Measurements from ENCODE around the gene PLTP.
A peak's percentile ranks its signal among the peaks of the same experiment; 100 is the strongest.
"Not testable (repeated sequence)": the region's sequence is repeated elsewhere in the genome, so short reads cannot be mapped to it uniquely, and the experiment has no call there.

Gene PLTP

DNA sequence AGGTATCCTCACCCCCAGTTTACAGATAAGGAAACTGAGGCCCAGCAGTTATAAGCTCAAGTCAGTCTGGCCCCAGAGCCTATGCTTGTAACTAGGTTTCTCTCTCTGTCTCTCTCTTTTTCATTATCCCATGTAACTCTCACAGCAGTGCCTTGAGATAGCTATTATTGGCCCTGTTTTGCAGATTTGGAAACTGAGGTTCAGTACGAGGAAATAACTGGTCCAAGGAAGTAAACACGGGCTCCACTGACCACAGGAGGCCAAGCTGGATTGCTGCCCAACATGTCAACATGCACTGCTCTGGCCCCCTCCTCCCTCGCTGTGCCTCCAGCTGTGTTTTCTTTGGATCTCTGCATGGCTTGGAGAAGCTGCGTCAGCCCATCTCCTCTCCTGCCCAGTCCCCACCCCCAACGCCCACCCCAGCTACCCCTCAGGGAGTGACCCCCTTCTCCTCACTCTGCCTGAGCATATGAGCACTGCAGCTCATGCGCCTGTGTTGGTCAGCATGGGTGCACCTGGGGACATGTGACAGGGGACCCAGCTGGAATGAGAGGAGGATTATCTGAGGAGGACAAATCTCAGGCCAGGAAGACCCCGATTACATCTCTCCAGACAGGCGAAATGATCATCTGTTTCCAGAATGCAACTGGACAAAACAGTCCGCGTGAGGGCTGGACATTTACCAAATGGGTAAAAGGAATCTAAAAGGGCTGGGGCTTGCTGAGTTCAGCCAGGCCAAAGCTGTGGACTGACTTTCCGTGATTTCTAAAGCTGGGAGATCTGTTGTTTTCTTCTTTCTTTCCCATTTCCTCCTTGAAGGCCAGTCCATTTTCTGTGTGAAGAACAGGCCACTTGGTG lies 7.8 kb upstream of the PLTP start:
- no peak for DNase-seq

DNA sequence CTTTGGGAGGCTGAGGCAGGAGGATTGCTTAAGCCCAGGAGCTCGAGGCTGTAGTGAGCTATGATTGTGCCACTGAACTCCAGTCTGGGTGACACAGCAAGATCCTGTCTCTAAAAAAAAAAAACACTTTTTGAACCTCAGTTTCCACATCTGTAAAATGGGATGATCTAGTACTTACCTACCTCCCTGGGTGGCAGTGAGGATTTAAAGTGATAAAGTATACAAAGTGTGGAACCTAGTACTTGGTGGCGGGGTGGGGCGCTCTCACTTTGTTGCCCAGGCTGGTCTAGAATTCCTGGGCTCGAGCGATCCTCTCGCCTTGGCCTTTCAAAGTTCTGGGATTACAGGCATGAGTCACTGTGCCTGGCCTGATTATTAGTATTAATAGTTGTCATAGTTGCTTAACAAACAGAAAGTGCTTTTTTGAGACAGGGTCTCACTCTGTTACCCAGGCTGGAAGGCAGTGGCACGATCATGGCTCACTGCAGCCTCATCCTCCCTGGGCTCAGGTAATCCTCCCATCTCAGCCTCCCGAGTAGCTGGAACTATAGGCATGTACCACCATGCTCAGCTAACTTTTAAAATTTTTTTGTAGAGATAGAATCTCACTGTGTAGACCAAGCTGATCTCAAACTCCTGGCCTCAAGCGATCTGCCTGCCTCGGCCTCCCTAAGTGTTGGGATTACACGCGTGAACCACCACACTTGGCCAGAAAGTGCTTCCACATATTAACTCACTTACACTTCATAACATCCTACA lies 7.0 kb upstream of the PLTP start:
- DNase-seq = no peak

DNA sequence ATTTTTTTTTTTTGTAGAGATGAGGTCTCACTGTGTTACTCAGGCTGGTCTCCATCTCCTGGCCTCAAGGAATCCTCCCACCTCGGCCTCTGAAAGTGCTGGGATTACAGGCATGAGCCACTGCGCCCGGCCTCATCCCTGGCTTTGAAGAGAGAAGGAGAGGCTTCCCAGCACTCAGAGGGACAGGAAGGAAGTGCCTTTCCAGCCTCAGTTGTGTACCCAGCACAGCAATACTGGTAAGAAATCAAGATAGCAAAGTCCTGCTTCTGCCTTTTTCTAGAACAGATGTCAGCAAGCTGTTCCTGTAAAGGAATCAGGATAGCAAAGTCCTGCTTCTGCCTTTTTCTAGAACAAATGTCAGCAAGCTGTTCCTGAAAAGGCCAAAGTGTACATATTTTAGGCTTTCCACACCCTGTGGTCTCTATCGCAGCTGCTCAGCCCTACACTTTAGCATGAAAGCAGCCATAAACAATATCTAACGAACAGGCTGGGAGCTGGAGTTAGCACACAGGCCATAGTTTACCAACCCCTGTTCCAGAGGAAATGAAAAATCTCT lies 6.3 kb upstream of the PLTP start:
- DNase-seq = no peak

DNA sequence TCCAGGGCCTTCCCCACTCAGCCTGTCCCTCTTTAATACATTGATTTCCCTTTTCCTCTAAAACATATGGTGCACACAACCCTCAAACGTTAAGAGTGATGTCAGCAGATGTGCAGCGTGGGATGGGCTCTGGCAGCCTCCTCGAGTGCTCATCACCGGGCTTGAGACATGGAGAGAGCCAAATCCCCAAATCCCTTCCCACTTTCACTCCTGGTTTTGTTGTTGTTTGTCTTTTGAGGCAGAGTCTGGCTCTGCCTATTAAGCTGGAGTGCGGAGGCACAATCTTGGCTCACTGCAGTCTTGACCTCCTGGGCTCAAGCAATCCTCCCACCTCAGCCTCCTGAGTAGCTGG lies 5.8 kb upstream of the PLTP start:
- no peak for DNase-seq

DNA sequence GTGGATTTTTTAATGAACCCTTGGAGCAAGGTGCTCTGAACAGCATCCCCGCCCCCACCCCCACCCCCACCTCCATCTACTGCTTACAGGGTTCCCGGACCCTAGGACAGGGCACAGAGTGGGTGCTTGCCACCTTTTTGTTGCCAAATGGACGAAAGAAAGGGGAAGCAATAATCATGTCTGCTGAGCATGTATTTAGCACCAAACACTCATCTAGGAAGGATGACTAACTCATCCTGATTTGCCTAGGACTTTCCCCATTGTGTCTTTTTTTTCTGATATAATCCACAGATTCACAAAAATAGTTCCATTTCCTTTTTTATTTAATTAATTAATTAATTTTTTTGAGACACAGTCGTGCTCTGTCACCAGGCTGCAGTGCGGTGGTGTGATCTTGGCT lies 1.2 kb upstream of the PLTP start:
- no peak for DNase-seq

DNA sequence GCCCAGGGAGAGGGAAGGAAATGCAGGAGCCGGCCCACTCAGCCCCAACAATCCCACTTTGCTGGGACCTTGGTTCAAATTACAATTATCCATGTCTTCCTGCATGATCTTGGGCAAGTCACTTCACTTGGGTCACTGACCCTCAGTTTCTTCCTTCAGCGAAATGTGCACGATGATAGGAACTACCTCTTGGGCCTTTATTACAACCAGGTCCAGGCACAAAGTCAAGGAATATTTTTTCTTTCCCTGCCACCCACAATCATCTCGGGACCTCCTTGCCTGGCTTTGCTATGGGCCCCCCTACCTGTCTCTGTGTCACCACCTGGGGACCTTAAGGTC lies 358 bp upstream of the PLTP start:
- no peak for DNase-seq

DNA sequence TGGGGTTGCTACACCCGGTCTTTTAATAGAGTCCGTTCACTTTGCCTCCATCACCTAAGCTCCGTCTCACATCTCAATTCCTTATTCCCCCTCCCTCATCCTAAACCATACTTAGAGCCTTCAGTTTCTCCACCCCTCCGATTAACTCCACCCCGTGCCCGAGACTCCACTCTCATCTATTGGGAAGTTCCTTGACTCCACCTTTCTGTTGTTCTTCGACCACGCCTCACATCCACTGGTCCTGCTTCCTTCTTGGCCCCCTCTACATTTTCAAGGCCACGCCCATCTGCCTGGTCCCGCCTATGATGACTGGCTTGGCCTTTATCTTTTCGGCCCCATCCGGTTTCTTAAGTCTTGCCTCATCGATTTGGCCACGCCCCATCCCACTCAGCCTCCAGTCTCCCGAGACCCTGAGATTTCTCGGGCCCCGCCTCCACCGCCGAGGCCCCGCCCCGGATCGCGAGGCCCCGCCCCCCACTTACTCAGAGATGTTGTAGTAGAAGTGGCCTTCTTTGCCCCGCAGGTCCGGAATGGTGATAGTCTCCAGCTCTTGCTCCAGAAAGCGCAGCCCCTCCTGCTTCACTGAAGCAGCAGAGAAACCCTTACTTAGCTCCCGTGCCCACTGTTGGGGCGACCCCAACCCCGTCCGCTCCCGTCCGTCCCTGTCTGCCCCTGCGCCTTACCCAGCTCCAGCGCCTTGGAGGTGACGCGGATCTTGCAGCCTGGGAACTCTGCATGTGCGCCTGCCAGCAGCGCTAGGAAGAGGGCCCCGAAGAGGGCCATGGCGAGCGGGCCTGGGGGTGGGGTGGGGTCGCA lies 1.1 kb downstream of the PLTP start:
- DNase-seq = peak; percentile 99

DNA sequence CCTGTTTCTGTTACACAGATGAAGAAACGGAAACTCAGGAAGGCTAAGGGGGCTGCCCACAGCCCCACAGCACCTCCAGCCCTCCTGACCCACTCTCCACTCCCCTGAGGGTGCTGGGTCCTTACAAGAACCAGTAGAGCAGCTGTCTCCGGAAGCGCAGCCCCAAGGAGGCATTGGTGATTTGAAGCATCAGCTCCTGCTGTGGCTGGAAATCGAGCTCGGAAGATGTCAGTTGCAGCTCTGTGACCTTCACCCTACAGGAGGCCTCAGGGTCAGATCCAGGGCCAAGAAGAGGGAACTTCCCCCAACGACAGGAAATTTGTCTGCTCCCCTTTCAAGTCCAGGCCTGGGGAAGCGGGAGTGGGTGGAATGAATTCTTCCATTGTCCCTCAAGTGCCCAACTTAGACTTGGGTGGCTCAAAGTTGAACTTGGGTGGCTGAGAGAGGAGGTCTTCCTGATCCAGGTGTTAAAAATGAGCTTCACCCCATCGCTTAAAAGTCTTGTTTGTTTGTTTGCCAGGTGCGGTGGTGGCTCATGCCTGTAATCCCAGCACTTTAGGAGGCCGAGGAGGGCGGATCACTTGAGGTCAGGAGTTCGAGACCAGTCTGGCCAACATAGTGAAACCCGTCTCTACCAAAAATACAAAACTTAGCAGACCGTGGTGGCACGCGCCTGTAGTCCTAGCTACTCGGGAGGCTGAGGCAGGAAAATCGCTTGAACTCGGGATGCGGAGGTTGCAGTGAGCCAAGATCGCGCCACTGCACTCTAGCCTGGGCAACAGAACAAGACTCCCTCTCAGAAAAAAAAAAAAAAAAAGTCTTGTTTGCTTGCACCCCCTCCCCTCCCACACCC lies 1.9 kb downstream of the PLTP start:
- no peak for DNase-seq

DNA sequence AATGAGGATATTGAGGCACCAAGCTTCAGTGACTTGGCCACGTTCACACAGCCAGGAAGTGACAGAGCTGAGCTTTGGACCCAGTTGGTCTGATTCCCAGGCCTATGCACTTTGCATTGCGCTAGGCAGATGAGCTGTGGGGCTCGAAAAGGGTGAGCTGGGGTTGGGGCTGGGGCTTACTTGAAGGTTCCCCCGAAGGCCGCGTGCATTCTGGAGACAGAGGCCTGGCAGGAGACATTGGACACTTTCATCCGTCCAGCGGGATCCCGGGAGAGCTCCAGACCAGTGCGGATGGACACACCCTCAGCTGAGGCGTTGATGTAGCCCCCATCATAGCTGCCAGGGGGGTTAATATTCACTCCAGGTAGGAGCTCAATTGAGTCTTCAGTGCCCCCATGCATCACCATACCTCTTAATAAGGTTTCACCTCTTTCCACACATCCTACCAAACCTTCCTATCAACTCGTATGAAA lies 2.6 kb downstream of the PLTP start:
- no peak for DNase-seq

DNA sequence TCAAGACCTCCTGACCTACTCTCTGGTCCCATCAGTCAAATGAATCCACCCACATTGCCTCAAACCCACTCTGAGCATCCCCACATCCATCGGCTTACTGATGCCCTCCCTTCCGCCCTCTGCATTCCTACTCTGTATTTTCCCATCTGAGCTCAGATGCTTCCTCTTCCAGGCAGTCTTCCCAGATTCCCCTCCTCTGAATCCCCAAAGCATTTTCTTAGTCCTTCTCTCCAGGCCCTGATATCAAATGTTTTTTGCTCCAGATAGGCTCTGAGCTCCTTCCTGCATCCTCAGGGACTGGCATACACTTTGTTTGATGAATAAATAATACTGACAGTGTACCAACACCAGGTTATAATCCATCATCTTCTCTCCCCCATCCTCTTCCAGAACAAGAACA lies 3.9 kb downstream of the PLTP start:
- no peak for DNase-seq

DNA sequence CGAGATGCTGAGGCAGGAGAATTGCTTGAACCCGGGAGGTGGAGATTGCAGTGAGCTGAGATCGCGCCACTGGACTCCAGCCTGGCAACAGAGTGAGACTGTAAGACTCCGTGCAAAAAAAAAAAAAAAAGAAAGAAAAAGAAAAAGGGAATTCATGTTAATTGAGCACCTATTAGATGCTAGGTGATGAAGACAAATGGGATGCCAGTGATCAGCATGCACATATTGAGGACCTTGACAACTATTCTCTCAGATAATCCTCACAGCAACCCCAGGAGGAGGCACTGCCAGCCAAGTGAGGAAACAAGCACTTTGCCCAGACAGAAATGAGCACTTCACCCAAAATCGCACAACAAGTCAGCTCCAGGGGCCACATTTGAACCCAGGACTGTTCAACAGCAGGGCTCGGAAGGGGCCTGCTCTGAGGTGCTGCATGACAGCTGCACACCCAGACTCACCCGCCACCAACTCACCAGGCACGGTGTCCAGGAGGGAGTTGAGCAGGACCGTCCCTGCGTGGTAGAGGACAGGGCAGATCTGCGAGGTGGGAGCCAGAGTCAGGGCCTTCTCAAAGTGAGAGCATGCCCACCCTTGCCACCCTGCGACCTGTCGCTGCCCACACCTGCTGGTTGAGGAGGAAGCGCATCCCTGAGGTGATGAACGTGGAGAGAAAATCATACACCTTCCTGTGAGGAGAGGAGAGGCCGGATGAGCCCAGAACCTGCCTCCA lies 4.6 kb downstream of the PLTP start:
- no peak for DNase-seq

DNA sequence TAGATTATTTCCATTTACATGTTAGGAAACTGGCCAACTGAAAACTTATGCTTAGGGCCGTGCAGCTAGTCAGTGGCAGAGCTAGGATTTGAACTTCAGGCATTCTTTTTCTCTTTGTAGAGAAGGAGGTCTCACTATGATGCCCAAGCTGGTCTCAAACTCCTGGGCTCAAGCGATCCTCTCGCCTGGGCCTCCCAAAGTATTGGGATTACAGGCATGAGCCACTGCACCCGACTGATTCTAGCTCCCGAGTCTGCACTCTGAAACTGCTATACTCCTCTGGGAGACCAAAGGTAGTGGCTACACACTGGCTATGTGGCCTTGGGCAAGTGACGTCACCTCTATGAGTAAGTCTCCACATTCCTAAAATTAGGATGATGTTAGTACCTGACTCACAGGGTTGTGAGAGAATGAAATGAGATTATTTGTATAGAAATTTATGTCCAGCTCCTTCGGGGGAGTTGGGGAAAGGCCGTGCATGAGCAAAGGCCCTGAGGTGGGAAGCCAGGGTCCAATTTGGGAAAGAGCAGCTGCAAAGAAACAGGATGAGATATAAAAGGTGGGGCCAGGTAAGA lies 6.4 kb downstream of the PLTP start:
- DNase-seq = no peak

DNA sequence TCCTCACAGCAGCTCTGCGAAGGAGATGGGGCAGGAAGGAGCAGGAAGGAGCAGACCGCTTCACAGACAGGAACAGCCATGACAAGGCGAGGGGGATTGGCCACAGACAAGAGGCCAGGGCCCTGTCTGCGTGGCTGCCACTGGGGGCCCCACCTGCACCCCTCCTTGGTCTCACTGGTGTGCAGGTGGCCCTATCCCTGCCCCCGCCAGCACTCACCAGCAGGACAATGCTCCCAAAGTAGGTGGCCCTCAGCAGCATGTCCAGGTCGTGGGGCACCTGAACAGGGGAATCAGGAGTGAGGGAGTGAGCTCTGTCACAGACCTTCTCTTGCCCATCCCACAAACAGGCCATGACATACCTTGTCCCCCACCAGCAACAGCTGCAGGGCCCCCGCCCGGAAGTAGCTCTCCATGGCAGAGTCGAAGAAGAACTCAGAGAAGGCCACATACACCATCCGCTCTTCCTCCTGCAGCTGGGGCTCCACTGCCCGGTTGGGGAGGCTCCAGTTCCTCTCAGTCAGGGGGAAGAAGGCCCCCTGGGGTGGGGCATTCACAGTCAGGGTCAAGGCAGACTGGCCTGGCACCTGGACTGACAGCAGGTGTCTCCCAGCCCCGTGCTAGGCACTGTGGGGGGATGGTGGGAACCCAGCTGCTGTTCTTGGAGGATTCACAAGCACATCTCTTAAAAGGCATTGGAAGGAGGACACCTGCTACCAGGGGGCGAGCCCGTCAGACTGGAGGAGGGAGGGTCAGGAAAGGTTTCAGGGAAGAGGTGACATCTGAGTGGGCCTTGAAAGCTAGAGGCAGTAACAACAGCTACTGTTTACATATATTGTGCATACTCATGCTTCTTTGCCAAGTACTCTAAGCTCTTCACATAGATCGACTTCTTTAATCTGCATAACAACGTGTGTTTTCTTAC lies 7.1 kb downstream of the PLTP start:
- no peak for DNase-seq

DNA sequence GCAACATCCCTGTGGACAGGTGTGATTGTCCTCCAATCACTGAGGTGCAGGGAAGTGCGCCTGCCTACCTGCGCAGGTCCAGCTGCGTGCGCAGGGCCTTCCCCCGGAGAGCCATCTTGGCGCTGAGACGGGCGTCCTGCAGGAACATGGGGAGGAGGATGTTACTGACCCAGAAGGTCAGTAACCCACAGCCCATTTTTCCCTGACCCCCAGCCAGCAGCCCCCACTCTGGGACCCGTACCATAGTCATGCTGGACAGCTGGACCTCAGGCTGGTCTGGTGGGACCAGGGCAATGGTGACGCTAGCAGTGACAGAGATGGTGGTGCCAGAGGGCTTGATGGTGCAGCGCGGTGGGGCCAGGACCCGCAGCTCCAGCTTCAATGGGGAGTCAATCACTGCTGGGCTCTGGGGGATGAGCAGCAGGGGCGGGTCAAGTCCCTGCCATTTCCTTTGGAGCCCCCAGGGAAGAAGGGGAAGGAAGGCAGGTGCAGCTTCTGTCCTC lies 9.7 kb downstream of the PLTP start:
- no peak for DNase-seq

DNA sequence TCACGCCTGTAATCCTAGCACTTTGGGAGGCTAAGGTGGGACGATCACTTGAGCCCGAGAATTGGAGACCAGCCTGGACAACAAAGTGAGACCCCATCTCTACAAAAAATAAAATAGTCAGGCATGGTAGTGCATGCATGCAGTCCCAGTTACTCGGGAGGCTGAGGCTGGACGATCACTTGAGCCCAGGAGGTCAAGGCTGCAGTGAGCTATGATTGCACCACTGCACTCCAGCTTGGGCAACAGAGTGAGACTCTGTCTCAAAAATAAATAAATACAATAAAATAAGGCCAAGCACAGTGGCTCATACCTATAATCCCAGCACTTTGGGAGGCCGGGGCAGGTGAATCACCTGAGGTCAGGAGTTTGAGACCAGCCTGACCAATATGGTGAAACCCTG lies 10.6 kb downstream of the PLTP start:
- DNase-seq = not testable (repeated sequence)

DNA sequence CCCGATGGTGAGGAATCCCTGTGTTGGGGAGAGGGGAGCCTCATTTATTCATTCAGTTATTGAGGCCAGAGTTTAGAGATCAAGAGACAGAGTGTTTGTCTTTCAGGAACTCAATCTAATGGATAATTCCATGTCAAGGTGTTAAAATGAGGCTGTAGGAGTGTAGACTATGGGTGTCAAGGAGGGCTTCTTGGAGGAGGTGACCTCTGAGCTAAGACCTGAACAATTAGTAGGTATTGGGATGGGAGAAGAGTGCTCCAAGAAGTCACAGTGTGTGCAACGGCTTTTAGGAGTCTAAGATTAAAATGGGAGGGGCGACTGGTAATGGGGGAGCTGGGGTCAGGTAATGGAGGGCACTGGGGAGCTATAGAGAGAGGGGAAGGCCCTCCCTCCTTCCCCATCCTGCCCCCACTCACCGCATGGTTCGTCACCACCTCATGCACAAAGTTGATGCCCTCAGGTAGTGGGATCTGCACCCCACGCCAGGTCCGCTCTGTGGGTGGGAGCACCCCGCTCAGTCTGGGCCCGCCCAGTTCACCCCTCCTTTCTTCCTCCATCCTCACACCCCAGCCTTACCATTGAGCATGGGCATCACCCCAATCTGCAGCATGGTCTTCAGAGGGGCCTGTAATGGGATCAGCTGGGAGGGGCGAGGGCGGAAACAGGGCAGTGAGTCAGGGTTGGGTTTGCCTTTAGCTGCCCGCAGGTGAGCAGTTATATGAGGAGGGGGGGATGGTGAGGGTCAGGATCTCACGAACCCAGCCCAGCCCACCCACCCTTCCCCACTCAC lies 12.7 kb downstream of the PLTP start:
- DNase-seq = no peak

DNA sequence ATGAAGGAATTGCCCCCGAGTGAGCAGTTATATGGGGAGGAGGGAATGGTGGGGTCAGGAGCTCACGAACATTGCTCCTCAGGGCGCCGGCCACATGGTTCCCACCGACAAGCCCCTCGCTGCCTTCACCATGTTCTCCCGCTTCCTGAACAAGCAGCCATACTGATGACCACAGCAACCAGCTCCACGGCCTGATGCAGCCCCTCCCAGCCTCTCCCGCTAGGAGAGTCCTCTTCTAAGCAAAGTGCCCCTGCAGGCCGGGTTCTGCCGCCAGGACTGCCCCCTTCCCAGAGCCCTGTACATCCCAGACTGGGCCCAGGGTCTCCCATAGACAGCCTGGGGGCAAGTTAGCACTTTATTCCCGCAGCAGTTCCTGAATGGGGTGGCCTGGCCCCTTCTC lies 13.7 kb downstream of the PLTP start:
- no peak for DNase-seq

DNA sequence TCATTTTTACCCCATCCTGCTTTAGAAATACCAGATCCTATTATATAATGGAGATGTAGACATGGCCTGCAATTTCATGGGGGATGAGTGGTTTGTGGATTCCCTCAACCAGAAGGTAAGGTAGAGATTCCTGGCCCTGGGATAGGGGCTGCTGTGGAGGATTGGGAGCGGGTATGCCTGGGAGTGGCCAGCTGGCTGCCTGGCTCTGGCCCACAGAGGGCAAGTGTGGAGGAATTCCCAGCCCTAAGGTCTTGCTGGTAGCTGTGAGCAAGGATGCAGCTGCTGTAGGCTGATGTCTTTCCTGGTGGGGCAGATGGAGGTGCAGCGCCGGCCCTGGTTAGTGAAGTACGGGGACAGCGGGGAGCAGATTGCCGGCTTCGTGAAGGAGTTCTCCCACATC lies 14.3 kb downstream of the PLTP start:
- DNase-seq = no peak

DNA sequence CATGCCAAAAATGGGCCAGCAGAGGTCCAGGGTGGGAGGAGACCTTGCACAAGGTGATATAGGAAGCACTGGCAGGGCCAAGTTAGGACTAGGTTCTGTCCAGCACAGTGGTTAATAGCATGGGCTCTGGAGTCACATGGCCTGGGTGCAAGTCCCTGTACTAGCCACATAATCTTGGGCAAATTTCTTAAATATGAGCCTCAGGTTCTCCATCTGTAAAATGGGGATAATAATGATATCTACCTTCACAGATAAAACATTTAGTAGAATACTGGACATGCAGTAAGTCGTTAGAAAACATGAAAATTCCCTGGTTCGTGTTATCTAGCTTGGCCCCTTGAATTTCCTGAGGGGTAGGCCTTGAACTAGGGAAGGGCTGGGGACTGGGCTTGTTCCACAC lies 14.7 kb downstream of the PLTP start:
- no peak for DNase-seq

All from activated CD4-positive, alpha-beta T cell treated with anti-CD3 and anti-CD28 coated beads for 48 hours (primary cell).